A673 (cell line): ENCODE results near the gene IL1RAP. TPM values are rescaled to one million over a fixed set of nuclear protein-coding genes. Genes with fewer than 3 reads are reported as not detected.

Experiments
- BruUV-seq: library from RNA; stranded (reverse); fragments of 400-500 nt; replicated peaks from 2 replicates; lab custom pipeline; 2021; lab: Mats Ljungman, UMichigan
- CTCF ChIA-PET: fragments of 300-600 bp; sonication (Branson Sonifier 250); formaldehyde crosslinking; loops from one replicate; lab custom pipeline; 2022; ENCODE audit warnings: antibody characterized with exemption; lab: Charles Lee
- POLR2A ChIA-PET: fragments of 300-600 bp; sonication (Branson Sonifier 250); formaldehyde crosslinking; loops from one replicate; lab custom pipeline; 2022; ENCODE audit warnings: antibody characterized with exemption; ENCODE audit not compliant: low non-redundant PET; lab: Charles Lee
- DNase-seq: peaks from one replicate; pipeline ENCODE4 v3.0.0-alpha.2; 2015; ENCODE audit warnings: low spot score
- H3K27ac ChIP-seq: fragments of 200-600 bp; sonication (generic); 2 replicates; pipeline ENCODE4 v1.5.1; 2016; ENCODE audit warnings: mixed run types, low read depth, mild to moderate bottlenecking, mixed read lengths, antibody characterized with exemption, low read length; ENCODE audit not compliant: poor library complexity, severe bottlenecking
- H3K27me3 ChIP-seq: fragments of 200-600 bp; sonication (generic); replicated peaks from 2 replicates; pipeline ENCODE4 v1.6.1; 2017; ENCODE audit warnings: mixed run types, low read depth, mild to moderate bottlenecking, mixed read lengths, antibody characterized with exemption, low read length; ENCODE audit not compliant: insufficient read depth, poor library complexity
- H3K36me3 ChIP-seq: fragments of 200-600 bp; sonication (generic); 2 replicates; pipeline ENCODE4 v1.6.1; 2016; ENCODE audit warnings: mixed run types, mild to moderate bottlenecking, mixed read lengths, antibody characterized with exemption, low read length; ENCODE audit not compliant: insufficient read depth, poor library complexity, severe bottlenecking
- H3K4me1 ChIP-seq: fragments of 200-600 bp; sonication (generic); 2 replicates; pipeline ENCODE4 v1.6.1; 2017; ENCODE audit warnings: mixed run types, mild to moderate bottlenecking, mixed read lengths, antibody characterized with exemption, low read length; ENCODE audit not compliant: insufficient read depth, poor library complexity, severe bottlenecking
- H3K4me3 ChIP-seq: fragments of 200-600 bp; sonication (generic); 2 replicates; pipeline ENCODE4 v1.5.1; 2016; ENCODE audit warnings: low read depth, mixed run types, mild to moderate bottlenecking, mixed read lengths, low read length; ENCODE audit not compliant: poor library complexity, severe bottlenecking
- H3K9me3 ChIP-seq: fragments of 200-600 bp; sonication (generic); 2 replicates; pipeline ENCODE4 v1.6.1; 2016; ENCODE audit warnings: mixed run types, low read depth, mild to moderate bottlenecking, mixed read lengths, antibody characterized with exemption, low read length; ENCODE audit not compliant: poor library complexity, severe bottlenecking
- CTCF ChIP-seq: fragments of 300-800, 200-600 bp; sonication (generic); conservative IDR thresholded peaks from 2 replicates; pipeline ENCODE4 v1.5.1; 2017; ENCODE audit warnings: low read depth, mild to moderate bottlenecking, antibody characterized with exemption, low read length, moderate library complexity, mixed read lengths
- EZH2 ChIP-seq: fragments of 200-600 bp; sonication (generic); IDR thresholded peaks from 2 replicates; pipeline ENCODE4 v1.6.1; 2017; ENCODE audit warnings: borderline replicate concordance, low read depth, mild to moderate bottlenecking, mixed read lengths, antibody characterized with exemption, low read length; ENCODE audit not compliant: poor library complexity, severe bottlenecking
- intact Hi-C: fragments of 100-400 bp; cut with micrococcal nuclease; formaldehyde crosslinking; loops from one replicate; pipeline ENCODE4 v1.10.0; 2022; ENCODE audit not compliant: unreplicated experiment
- total RNA-seq: library from RNA; stranded (reverse); gene quantifications from 2 replicates; pipeline ENCODE4 v1.2.3, GENCODE V29; 2021

The IL1RAP gene
- total RNA-seq, 1 experiment from 2014 or later = 207 TPM

GRCh38 chr3:190546881-190547510, 33.1 kb downstream of the IL1RAP start:
- H3K4me3 ChIP-seq = no peak overlapping the region
- peak overlapping the region; percentile 31 for H3K27ac ChIP-seq
- ChIA-PET POLR2A (no interaction called here), CTCF (no interaction called here)
- intact Hi-C loops = no loop called here
- peaks cover 28% of the 10 kb centered on the region for H3K36me3 ChIP-seq
- peaks cover 60% of the 10 kb centered on the region for H3K4me1 ChIP-seq
- H3K27me3 ChIP-seq = no peaks in the 10 kb centered on the region
- TF ChIP-seq EZH2 = no peak
- no peak for TF ChIP-seq CTCF
- no TSS peak for BruUV-seq
- H3K9me3 ChIP-seq = peaks cover 7% of the 10 kb centered on the region
- DNase-seq = no peak

- TF ChIP-seq CTCF (no peak), EZH2 (no peak)
- intact Hi-C loops = no loop called here
- Histone ChIP-seq H3K4me1 (peaks cover 48% of the 10 kb centered on the region), H3K27ac (no peak overlapping the region), H3K36me3 (peaks cover 39% of the 10 kb centered on the region), H3K9me3 (peaks cover 18% of the 10 kb centered on the region), H3K4me3 (no peak overlapping the region), H3K27me3 (no peaks in the 10 kb centered on the region)
- CTCF ChIA-PET = no interaction called here
- no TSS peak for BruUV-seq
- POLR2A ChIA-PET = no interaction called here
- DNase-seq = no peak
These were observed 34.3 kb downstream of the IL1RAP start for GRCh38 chr3:190548031-190548656.

GRCh38 chr3:190552021-190552420, 38.1 kb downstream of the IL1RAP start:
- H3K27me3 ChIP-seq = no peaks in the 10 kb centered on the region
- ChIA-PET CTCF (no interaction called here), POLR2A (no interaction called here)
- H3K4me1 ChIP-seq = peaks cover 18% of the 10 kb centered on the region
- peaks cover 18% of the 10 kb centered on the region for H3K9me3 ChIP-seq
- TF ChIP-seq EZH2 (no peak), CTCF (no peak)
- H3K4me3 ChIP-seq = no peak overlapping the region
- no TSS peak for BruUV-seq
- H3K36me3 ChIP-seq = peaks cover 40% of the 10 kb centered on the region
- no peak for DNase-seq
- intact Hi-C loops = no loop called here
- no peak overlapping the region for H3K27ac ChIP-seq
